ENCODE results near the gene GPR89B. TPM values are rescaled to one million over a fixed set of nuclear protein-coding genes. Genes with fewer than 3 reads are reported as not detected.
A peak's percentile ranks its signal among the peaks of the same experiment; 100 is the strongest.
"Not testable (repeated sequence)": the region's sequence is repeated elsewhere in the genome, so short reads cannot be mapped to it uniquely, and the experiment has no call there.

GPR89B gene
- total RNA-seq (2014; rRNA removed; shearing (Covaris generic)): 12.1 and 27.5 TPM in 2 replicates

GRCh38 chr1:147928236-147929132, at the start of gene GPR89B:
Gene GPR89B, plus strand, starts transcription at chr1:147928420. Its CDS starts 117 bp downstream, at chr1:147928537.
- in situ Hi-C loops (cut with HindIII; ENCODE audit: low sequenced_read_pairs): not testable (repeated sequence)
- DNase-seq (ENCODE audit: low spot score): peak; percentile 95

- in situ Hi-C loops (cut with HindIII; ENCODE audit: low sequenced_read_pairs): no loop called here
- DNase-seq (ENCODE audit: low spot score): no peak
Observed at GRCh38 chr1:147879911-147880310, 48.3 kb upstream of the GPR89B start.

GRCh38 chr1:147882535-147882934, 45.7 kb upstream of the GPR89B start:
- DNase-seq (ENCODE audit: low spot score): no peak
- in situ Hi-C loops (cut with HindIII; ENCODE audit: low sequenced_read_pairs): no loop called here

- in situ Hi-C loops (cut with HindIII; ENCODE audit: low sequenced_read_pairs): no loop called here
- DNase-seq (ENCODE audit: low spot score): peak; percentile 19
Observed at GRCh38 chr1:147890177-147890790, 37.9 kb upstream of the GPR89B start.

GRCh38 chr1:147891088-147891487, 37.1 kb upstream of the GPR89B start:
- in situ Hi-C loops (cut with HindIII; ENCODE audit: low sequenced_read_pairs): no loop called here
- no peak for DNase-seq (ENCODE audit: low spot score)

- no peak for DNase-seq (ENCODE audit: low spot score)
- in situ Hi-C loops (cut with HindIII; ENCODE audit: low sequenced_read_pairs): no loop called here
Observed at GRCh38 chr1:147892216-147892615, 36.0 kb upstream of the GPR89B start.

- in situ Hi-C loops (cut with HindIII; ENCODE audit: low sequenced_read_pairs): no loop called here
- DNase-seq (ENCODE audit: low spot score): peak; percentile 63
Observed at GRCh38 chr1:147892731-147893214, 35.4 kb upstream of the GPR89B start.

GRCh38 chr1:147895123-147895522, 33.1 kb upstream of the GPR89B start:
- no peak for DNase-seq (ENCODE audit: low spot score)
- in situ Hi-C loops (cut with HindIII; ENCODE audit: low sequenced_read_pairs): no loop called here

- in situ Hi-C loops (cut with HindIII; ENCODE audit: low sequenced_read_pairs): no loop called here
- peak; percentile 32 for DNase-seq (ENCODE audit: low spot score)
Observed at GRCh38 chr1:147897029-147897752, 31.0 kb upstream of the GPR89B start.

GRCh38 chr1:147897789-147898188, 30.4 kb upstream of the GPR89B start:
- in situ Hi-C loops (cut with HindIII; ENCODE audit: low sequenced_read_pairs): no loop called here
- DNase-seq (ENCODE audit: low spot score): no peak

GRCh38 chr1:147902253-147902845, 25.9 kb upstream of the GPR89B start, which contains the start of gene GJA8:
Gene GJA8, plus strand, starts transcription at chr1:147902795. Its CDS starts 5,161 bp downstream, at chr1:147907956.
- no peak for DNase-seq (ENCODE audit: low spot score)
- in situ Hi-C loops (cut with HindIII; ENCODE audit: low sequenced_read_pairs): no loop called here

GRCh38 chr1:147904726-147905125, 23.5 kb upstream of the GPR89B start:
- in situ Hi-C loops (cut with HindIII; ENCODE audit: low sequenced_read_pairs): no loop called here
- no peak for DNase-seq (ENCODE audit: low spot score)

- in situ Hi-C loops (cut with HindIII; ENCODE audit: low sequenced_read_pairs): no loop called here
- no peak for DNase-seq (ENCODE audit: low spot score)
Observed at GRCh38 chr1:147907786-147908509, 20.3 kb upstream of the GPR89B start.

- in situ Hi-C loops (cut with HindIII; ENCODE audit: low sequenced_read_pairs): no loop called here
- no peak for DNase-seq (ENCODE audit: low spot score)
Observed at GRCh38 chr1:147912553-147912952, 15.7 kb upstream of the GPR89B start.

- in situ Hi-C loops (cut with HindIII; ENCODE audit: low sequenced_read_pairs): no loop called here
- DNase-seq (ENCODE audit: low spot score): no peak
Observed at GRCh38 chr1:147913362-147913942, 14.8 kb upstream of the GPR89B start.

GRCh38 chr1:147919896-147920295, 8.3 kb upstream of the GPR89B start:
- in situ Hi-C loops (cut with HindIII; ENCODE audit: low sequenced_read_pairs): no loop called here
- DNase-seq (ENCODE audit: low spot score): no peak

GRCh38 chr1:147924813-147925212, 3.4 kb upstream of the GPR89B start:
- in situ Hi-C loops (cut with HindIII; ENCODE audit: low sequenced_read_pairs): no loop called here
- DNase-seq (ENCODE audit: low spot score): no peak

- DNase-seq (ENCODE audit: low spot score); in situ Hi-C loops (cut with HindIII; ENCODE audit: low sequenced_read_pairs): not testable (repeated sequence)
Observed at GRCh38 chr1:147927215-147927614, 1.0 kb upstream of the GPR89B start.

All from G401 (cell line).